Stimulated activated CD4-positive, alpha-beta T cell treated with anti-CD3 and anti-CD28 coated beads, Interleukin-1b, Interleukin-23, amount 100 ng/mL, for 1 hour (primary cell): ENCODE measurements around the gene SLC66A3.

Experiments used
- DNase-seq, 2 donors: peaks; one replicate each; pipeline ENCODE4 v3.0.0-alpha.2; 2020; ENCODE audit warnings: low read depth in 2 of 2

Gene SLC66A3

DNA sequence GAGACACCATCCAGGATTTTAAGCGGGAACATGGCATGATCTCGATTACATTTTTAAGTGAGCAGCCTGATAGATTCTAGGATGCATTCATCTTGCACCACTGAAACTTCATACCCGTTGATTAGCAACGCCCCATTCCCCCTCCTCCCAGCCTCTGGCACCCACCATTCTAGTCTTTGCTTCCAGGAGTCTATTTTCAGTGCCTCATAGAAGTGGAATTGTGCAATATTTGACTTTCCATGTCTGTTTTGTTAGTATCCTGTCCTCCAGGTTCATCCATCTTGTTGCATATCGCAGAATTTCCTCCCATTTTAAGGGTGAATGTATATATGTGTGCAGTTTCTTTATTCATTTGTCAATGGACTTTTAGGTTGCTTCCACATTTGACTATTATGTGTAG, 20.9 kb upstream of the SLC66A3 start:
- DNase-seq, result no peak

DNA sequence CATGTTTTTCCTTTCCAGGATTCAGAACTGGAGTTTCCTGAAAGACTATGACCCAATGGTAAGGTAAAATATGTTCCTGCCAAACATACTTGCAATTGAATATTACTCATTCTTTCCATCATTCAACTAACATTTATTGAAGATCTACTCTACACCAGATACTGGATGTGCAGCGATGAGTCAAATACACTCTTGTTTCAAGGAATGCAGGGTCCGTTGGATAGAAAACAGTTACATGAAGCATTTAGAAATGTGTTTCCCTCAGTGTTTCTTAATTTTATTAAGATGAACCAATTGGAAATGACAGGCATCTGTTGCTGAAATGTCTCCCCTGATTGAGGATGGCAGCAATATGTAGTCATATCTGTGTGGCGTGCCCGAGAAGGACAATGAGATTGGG, 14.8 kb upstream of the SLC66A3 start:
- no peak for DNase-seq

DNA sequence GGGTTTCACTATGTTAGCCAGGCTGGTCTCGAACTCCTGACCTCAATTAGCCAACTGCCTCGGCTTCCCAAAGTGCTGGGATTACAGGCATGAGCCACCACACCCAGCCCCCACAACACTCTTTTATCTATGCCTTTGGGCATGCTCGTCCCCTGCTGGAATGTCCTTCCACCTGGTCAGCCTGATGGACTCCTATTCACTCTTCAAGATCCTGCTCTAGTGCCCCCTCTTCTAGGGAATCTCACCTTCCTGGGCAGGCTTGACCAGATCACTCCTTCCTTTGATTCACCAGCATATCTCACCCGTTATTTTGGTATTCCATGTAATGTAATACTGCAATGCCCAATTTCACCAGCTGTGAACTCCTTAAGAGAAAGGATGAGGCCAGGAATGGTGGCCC, 13.9 kb upstream of the SLC66A3 start:
- no peak for DNase-seq

DNA sequence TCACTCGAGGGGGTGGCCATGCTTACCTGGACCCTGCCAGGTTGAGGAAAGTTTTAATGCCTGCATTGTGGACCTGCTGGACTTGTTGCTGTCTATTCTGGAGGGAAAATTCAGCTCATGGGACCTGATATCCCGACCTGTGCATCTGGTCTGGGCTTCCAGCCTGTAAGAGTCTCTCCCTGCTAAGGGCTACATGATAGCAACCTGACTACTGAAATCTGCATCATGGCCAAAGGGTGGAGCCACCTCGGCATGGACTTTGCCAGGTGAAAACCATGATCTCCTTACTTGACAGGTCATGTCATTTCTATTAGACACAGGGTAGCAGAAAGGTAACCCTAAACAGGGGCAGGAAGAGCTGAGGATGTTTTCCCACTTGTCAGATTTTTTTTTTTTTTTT, 12.9 kb upstream of the SLC66A3 start:
- DNase-seq, result no peak

DNA sequence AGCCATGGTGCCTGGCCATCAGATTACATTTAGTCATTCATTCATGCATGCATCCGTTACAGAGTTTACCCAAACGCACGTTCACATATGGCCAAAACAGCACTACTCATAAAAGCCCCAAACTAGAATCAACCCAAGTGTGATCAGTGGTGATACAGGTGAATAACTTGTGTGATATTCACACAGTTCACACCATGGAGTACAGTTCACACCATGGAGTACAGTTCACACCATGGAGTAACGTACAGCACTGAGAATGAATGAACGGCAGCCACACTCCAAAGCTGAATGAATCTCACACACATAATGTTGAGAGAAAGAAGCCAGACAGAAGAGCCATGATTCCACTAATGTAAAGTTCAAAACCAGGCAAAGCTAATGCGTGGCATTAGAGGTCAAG, 12.3 kb upstream of the SLC66A3 start:
- DNase-seq, result no peak

DNA sequence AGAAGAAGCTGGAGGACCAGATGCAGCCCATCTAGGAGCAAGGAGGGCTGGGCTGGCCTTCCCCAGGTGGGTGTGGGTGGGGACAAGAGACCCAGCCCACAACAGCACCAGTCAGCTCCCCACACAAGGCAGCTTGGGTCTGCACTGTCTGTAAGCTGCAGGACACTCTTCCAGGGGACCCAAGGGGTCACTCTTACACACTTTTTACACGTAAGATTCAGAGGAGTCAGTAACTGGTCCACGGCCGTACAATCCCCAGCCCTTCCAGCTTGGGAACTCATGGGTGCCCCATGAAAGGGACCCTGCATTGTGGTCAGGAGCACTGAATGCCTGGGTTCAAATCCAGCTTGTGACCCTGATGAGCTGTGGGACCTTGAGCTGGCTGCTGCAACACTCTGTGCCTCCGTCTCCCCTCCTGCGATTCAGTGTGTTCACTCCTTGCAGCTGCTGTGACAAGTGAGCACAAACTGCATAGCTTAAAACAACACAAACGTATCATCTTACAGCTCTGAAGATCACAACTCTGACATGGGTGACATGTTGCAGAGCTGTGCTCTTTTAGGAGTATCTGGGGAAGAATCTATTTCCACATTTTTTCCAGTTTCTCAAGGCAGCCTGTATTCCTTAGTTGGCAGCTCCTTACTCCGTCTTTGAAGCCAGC, 11.1 kb upstream of the SLC66A3 start:
- no peak for DNase-seq

DNA sequence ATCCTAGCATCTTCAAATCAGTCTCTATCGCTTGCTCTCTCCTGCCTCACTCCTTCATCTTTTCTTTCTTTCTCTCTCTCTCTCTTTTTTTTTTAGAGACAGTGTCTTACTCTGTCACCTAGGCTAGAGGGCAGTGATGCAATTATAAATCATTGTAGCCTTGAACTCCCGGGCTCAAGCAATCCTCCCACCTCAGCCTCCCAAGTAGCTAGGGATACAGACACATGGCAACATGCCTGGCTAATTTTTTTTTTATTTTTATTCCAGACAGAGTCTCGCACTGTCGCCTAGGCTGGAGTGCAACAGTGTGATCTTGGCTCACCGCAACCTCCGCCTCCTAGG, 10.6 kb upstream of the SLC66A3 start:
- DNase-seq, result no peak

DNA sequence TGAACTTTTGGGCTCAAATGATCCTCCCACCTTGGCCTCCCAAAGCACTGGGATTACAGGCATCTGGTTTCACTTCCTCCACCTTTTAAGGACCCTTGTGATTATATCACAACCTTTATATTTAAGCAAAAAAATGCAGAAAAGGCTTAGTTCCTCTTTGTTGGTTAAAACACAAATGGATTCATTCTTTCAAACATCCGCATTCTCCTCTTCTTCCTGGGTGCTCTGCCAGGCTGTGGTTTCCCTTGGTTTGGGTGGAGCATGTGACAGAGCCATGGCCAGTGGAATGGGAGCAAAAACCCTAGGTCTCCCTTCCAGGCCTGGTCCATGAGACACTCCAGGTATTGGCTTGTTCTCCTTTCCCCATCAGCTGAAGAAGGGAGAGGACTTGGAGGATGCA, 9.9 kb upstream of the SLC66A3 start:
- no peak for DNase-seq

DNA sequence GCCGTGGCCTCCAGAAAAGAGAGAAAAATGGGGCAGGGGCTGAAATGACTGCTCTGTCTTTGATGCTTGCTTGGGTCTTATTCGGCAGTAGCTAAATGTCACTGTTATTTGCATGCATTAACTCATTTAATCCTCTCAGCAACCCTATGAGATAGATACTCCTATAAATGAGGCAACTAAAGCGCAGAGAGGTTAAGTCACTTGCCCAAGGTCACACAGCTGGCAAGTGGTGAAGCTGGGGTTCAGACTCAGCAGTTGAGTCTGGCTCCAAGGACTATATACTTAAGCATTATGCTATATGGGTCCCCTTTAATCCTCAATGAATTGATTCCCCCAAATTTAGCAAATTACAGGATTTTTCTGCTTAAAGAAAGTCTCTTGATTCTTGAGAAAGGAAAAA, 9.2 kb upstream of the SLC66A3 start:
- DNase-seq, result no peak

DNA sequence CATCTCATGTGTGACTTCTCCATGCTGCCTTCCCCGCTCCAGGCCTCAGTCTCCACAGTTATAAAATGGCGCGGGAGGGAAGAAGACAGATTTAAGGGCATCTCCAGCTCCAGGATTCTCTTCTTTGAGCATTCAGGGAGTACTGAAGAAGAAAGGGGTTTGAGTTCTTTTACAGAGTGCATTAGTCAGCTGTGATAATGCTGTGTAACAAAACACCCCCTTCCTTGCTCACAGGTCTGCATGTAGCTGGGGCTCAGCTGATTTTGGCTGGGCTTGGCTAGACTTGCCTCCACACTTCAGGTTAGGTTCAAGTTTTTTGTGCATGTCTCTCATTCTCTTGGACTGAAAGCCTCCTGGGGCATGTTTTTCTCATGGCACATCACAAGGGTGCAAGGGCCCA, 8.0 kb upstream of the SLC66A3 start:
- DNase-seq, result no peak

DNA sequence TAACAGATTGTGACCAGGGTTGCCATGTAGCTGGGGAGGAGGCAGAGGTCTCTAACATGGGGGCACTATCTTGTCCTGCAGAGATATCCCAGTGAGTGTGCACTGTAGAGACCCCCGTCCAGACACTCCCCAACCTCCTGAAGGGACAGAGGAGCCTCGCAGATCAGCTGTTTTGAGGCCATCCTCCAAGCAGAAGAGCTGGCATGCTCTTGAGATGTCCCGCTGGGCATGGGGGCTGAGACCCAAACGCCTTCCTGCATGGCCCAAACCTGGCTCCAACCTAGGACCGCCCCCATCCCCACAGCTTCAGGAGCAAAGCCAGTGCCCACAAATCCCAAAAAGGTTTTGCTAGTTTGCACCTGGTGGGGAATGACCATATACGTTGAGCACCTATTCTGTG, 2.7 kb upstream of the SLC66A3 start:
- DNase-seq, result no peak

DNA sequence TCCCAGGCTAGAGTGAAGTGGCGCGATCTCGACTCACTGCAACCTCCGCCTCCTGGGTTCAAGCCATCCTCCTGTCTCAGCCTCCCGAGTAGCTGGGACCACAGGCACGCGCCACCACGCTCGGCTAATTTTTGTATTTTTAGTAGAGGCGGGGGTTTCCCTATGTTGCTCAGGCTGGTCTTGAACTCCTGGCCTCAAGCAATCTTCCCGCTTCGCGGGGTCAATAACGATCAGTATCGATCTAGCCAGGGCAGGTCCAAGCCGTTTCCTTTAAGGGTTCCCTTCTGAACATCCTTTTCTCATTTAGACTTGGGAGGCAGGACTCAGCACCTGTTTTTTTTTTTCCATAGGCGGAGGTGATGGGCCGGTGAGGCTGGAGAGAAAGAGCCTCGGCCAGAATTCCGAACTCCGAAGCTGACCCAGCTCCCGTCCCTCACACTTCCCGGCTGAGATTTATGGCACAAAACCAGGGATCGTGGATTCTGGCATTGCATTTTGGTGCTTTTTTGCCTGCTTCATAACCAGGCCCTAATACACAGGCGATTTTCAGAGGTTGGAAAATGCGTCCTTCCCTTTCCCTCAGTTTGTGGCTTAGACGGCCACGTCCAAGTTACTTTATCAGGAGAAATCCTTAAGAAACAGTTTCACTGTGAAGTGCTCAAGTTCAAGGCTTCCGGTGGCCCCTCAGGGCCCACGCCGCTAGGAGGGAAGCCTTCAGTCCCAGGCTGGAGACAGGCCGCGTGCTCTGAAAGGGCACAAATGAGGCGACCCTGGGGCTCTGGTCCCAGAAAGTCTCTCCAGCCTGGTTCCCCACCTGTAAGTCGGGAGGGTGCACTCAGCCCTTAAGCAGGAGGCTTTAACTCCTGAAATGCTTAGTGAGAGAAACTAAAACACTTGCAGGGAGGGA, 998 bp upstream of the SLC66A3 start:
- DNase-seq, result no peak

DNA sequence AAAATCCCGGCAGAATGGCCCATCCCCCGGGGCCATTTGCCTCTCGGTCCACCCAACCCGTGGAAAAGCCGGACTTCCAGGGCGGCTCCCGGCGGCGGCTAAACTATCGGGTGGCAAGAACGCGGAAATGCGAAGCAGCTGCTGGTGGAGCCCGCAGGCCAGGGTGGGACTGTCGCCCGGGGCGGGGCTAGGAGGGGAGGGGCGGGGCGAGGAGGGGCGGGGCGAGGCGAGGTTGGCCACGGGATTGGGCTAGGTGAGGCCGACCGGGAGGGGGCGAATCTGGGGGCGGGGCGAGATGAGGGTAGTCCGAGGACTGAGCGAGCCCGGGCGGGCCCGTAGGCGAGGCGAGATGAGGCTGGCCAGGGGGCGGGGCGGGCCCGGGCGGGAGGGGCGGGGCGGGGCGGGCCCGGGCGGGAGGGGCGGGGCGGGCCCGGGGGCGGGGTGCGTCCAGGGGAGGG, 315 bp upstream of the SLC66A3 start:
- peak; percentile 98 to 99 for DNase-seq

DNA sequence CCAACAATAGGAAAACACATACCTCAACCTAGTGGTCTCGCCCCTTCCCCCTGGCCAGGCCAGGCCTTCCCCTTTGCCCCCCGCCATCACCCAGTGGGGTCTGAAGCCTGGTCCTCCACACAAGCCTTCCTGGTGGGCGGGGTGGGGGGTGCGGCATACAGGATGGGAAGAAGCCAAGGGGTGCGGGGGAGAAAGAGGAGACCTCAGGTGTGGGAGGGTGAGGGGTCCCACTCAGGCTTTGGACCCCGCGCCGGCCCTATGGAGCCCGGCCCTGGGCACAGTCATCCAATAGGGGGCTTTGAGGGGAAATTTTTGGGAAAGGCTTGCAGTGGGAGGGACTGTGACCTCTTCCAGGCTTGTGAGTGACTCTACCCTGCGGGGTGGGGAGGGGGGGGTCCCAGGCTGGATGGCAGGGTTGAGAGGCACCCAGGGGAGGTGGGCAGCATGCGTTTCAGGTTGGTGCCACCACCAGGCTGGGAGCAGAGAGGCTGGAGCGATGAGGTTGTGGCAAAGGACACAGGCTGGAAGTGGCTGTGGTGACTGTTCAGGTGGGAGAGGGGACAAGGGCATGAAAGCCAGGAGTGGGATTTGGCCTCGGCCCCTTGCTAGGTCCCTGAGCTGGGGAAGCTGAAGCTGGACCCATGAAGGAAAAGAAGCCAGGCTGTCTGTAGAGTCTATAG, 1.3 kb downstream of the SLC66A3 start:
- DNase-seq, result no peak

DNA sequence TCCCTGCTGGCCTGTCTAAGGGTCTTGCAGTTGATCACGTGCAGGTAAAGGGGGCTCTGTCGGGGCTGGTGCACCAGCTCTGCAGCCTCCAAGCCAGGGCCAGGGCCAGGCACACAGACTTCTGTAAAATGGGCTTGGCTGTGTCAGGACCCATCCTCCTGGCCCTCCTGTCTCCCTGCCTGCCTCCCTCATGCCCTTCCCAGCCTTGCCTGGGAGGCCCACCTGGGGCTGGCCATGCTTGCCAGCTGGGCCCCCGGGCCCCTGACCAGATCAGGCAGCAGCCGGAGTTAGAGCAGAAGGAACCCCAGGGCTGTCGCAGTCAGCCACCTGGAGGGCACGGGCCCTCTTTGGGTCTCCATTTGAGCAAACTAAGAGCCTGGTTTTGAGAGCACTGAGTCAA, 2.0 kb downstream of the SLC66A3 start:
- DNase-seq, result no peak

DNA sequence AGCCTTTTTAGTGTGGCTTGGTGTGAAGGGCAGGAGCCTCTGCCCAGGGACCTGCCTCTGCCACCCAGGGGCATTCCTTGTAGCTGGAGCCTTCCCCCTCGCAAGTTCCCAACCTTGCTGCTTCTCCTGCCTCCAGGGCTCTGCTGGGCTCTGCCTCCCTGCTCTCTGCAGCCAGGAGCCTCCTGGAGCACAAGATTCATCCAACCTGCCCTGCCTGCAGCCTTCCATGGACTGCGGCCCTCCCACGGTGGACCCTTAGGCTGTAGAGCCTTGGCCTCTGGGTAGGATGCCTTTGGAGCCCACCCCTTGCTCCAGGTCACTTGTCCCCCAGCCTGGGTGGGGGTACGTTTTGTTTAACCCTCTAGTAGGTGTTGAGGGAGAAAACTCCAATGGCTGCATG, 2.5 kb downstream of the SLC66A3 start:
- no peak for DNase-seq

DNA sequence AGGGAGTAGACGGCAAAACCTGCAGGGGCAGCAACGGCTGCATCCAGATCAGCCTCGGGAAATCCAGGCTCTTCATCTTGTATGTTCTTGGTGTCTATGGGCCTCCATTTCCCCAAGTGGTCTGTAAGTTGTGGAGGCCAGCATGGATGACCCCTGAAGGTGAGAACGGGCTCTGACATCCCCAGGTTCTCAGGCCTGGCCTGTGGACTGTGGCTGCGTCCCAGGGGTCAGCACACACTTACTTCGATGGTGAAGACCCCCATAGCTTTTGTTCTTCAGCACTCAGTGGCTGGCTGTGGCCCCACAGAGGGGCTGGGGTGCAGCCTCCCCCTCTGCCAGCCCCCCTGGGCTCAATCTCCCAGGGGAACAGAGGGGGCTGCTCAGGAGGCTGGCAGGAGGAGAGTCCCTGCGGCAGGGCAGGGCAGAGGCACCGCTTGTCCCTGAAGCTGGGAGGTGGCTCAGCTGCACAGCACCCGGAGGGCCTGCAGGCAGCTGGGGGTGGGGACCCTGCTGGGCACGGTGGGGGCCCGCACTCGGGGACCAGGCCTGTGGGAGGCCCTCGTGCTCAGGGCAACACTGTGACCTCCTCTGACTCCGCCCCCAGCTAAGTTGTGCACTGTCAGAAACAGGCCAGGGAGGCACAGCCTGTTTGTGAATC, 3.8 kb downstream of the SLC66A3 start:
- no peak for DNase-seq

DNA sequence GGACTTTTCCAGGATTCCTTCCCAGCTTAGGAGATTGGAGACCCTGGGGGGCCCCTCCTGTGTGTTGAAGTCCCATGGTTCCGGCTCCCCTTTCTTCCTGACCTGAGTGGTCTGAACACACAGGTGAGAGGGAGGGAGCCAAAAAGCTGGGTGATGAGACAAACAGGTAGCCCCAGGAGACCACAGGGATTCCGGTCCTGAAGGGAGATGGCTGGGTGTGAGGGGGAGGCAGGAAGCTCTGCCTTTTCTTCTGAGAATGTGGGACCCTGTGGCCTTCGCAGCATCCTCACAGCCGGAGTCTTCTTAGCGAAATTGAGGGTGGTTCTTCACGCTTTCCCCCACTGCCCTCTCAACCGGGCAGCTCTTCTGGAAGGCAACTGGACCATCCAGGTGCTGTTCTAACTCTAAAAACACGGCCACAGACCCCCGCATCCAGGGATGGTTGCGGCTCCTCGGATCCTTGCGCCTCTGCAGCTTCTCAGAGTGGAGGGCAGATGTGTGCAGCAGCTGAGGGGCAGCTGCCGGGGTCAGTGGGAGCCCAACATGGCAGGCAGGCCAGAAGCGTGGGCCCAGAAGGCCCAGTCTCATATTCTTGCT, 4.4 kb downstream of the SLC66A3 start:
- no peak for DNase-seq

DNA sequence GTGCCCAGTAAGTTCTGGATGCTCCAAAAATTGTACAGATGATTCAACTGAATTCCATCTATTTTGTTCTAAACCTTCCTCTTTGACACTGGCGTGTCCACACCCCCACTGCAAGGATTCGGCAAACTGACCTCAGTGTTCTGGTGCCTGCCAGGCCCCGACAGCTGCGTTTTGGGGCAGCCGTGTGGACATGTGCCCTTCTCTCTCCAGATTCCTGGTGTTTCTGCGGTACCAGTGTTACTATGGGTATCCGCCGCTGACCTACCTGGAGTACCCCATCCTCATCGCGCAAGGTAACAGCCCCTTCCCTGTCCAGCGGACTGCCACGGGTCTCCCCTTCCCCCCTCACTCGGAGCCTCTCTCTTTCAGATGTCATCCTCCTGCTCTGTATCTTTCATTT, 5.0 kb downstream of the SLC66A3 start:
- DNase-seq, result no peak

DNA sequence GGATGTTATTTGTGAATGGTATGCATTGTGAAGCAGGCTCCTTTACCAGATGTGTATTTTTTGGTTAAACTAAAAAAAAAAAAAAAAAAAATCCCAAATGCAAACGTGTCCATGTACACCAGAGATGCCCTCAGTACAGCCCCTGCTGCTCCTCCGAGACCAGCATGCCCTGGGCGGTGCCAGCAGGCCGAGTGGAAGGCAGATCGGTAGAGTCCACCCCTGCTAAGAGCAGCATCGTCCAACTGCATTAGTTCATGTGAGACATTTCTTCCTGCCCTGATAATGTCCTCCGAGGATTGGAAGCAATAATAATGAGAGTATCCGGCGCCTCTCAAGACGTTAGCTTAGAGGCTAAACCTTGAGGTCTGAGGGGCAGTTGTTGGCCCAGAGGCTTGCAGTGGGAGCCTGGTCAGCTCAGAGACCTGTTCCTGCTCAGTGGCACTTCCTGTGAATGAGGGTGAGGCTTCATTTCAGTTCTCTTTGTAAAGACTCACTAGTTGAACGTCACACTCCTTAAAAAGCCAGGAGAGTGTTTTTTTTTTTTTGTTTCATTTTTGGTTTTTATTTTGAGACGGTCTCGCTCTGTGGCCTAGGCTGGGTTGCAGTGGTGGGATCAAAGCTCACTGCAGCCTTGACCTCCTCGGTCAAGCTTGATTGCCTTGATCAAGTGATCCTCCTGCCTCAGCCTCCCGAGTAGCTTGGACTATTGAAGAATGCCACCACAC, 5.6 kb downstream of the SLC66A3 start:
- DNase-seq, result no peak

DNA sequence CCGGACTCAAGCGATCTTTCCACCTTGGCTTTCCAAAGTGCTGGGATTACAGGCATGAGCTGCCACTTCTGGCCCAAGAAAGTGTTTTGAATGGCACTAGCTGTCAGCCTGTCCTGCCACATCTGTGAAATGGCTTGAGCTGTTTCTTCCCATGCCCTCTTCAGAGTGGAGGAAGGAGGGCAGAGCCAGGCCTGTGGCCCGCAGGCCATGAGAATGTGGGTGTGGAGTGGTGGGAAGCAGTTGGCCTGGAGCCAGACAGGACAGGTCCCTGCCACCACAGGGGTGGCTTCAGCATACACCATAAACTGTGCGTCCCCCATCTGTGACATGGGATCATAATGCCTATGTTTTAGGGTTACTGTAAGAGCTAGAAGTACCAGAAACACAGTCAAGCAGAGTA, 6.5 kb downstream of the SLC66A3 start:
- DNase-seq, result no peak
